Heart left ventricle (tissue), 16 donors: ENCODE data around the gene ARID5B. TPM values are rescaled to one million over a fixed set of nuclear protein-coding genes. Genes with fewer than 3 reads are reported as not detected.

ENCODE experiments used
- ATAC-seq, 4 donors: fragments of 200-7000 bp; cut with Tn5 transposase; one replicate each; pipeline ENCODE4 v1.9.1; 2020 to 2022; ENCODE audit warnings: moderate library complexity in 4 of 4, mild to moderate bottlenecking in 3 of 4, moderate number of reproducible peaks in 1 of 4
- DNase-seq, 5 donors: peaks; one replicate each; pipeline ENCODE4 v3.0.0-alpha.2; 2020
- H3K27ac ChIP-seq, 12 donors: fragments of 200-600 bp; sonication (generic) in 4 of 12; one replicate each; pipeline versions ENCODE4 v1.5.0 to v1.8.0; 2016 to 2022; ENCODE audit warnings: mild to moderate bottlenecking in 2 of 12
- H3K27me3 ChIP-seq, 9 donors: fragments of 200-600 bp; sonication (generic) in 2 of 9; one replicate each; pipeline versions ENCODE4 v1.5.1 to v1.8.0; 2016 to 2022; ENCODE audit warnings: mild to moderate bottlenecking in 3 of 9
- H3K36me3 ChIP-seq, 9 donors: fragments of 200-600 bp; sonication (generic) in 2 of 9; one replicate each; pipeline versions ENCODE4 v1.5.0 to v1.8.0; 2018 to 2022; ENCODE audit warnings: mild to moderate bottlenecking in 2 of 9
- H3K4me1 ChIP-seq, 12 donors: fragments of 200-600 bp; sonication (generic) in 4 of 12; one replicate each; pipeline versions ENCODE4 v1.5.0 to v1.8.0; 2016 to 2022; ENCODE audit warnings: mild to moderate bottlenecking in 3 of 12
- H3K4me3 ChIP-seq, 12 donors: fragments of 200-600 bp; sonication (generic) in 4 of 12; one replicate each; pipeline versions ENCODE4 v1.5.0 to v1.8.0; 2017 to 2022; ENCODE audit warnings: mild to moderate bottlenecking in 9 of 12, moderate library complexity in 4 of 12
- H3K9me3 ChIP-seq, 12 donors: fragments of 200-600 bp; sonication (generic) in 4 of 12; one replicate each; pipeline versions ENCODE4 v1.5.0 to v1.8.0; 2016 to 2022; ENCODE audit warnings: mild to moderate bottlenecking in 1 of 12
- CTCF ChIP-seq, 12 donors: fragments of 200-600 bp; sonication (generic) in 4 of 12; IDR thresholded peaks; one replicate each; pipeline versions ENCODE4 v1.5.0 to v1.8.0; 2018 to 2022; ENCODE audit warnings: antibody characterized with exemption in 12 of 12, mild to moderate bottlenecking in 5 of 12
- POLR2A ChIP-seq, 2 donors: fragments of 450-650 bp; IDR thresholded peaks; one replicate each; pipeline ENCODE4 v1.6.1; 2017; ENCODE audit warnings: antibody characterized with exemption in 2 of 2, mild to moderate bottlenecking in 2 of 2, moderate library complexity in 2 of 2
- WGBS, 4 donors: extraction: QIAGEN DNeasy Blood & Tissue Kit in 2 of 4; methylation state at CpG; one replicate each; pipeline versions ENCODE4 v1.1.5 to v1.1.7; 2013 to 2018; 5-methylcytosine and 5-hydroxymethylcytosine counted together
- intact Hi-C, 10 donors: fragments of 100-400 bp; cut with DNase I; formaldehyde crosslinking; loops; one replicate each; pipeline versions ENCODE4 v1.11.1 to v1.14.2; 2022
- polyA plus RNA-seq, 2 donors: library from polyadenylated mRNA; stranded (reverse); fragments of 200-250 nt; gene quantifications; one replicate each; pipeline ENCODE4 v1.2.3, GENCODE V29; 2013
- total RNA-seq, 9 donors: library from RNA; depleted of rRNA in 2 of 9; stranded (reverse); fragments of >200 nt in 2 of 9; fragmentation: NEBNext Ultra II Directional in 3 of 9; extraction: Animal tissue kit (Norgen Biotek cat#: 25700) in 3 of 9; gene quantifications; one replicate each; pipeline versions ENCODE4 v1.1.0 to v1.2.4, GENCODE V29; 2016 to 2023
- donor health status: ischemic (EF 13 %, LVEDD 7.1; RV severe dilation, severe dysfunction).
- donor health status: healthy with polysubstance abuse.
- donor health status: DM: no; HTN: yes; CAD: no.
- donor health status: DM: no; HTN: no; CAD: no.
- donor health status: ischemic (EF 25% LVEDD 6.9; RV normal size, moderate dysfunction).
- donor health status: ischemic (EF 25% LVEDD 5.7; RV mildly dilated, moderate dysfunction).
- donor health status: healthy.
- donor health status: DM: yes; HTN: yes; CAD: no.
- donor health status: ischemic (EF 35%, LVEDD 5.7; RV mildly dilated, moderate dysfunction).
- donor health status: nonischemic (EF 11% LVEDD 7.7; RV severe dilation, severe dysfunction).
- donor health status: DM: yes; HTN: yes; CAD: no.
- donor health status: PGD.
- donor health status: ischemic (EF 29% LVEDD 5.4; RV normal size, mild dysfunction).
- donor health status: nonischemic (EF 23%, LVEDD 6.1; RV moderate dilation, normal function).

ARID5B gene
- total and polyA plus RNA-seq, 11 donors = 4.5 to 45.5 (median 26.6) TPM

- intact Hi-C loops = loop anchor here in 2 of 10 donors (5.0 to 10.0 kb wide), 2 partner anchors 61 to 64 kb away; partner anchors contain the start of gene ARID5B (in 2 of the 2)
- no peak for ATAC-seq
- DNase-seq = no peak
- WGBS, 4 donors = 50 to 66% (median 63%) methylated on average over 3 of the region's 3 CpGs
- no peaks in the 10 kb centered on the region for H3K36me3 ChIP-seq
- H3K4me1 ChIP-seq = peaks cover 0 to 64% (median 12%) of the 10 kb centered on the region in 12 donors
- no peaks in the 10 kb centered on the region for H3K9me3 ChIP-seq
- no peak overlapping the region for H3K4me3 ChIP-seq
- no peak for TF ChIP-seq POLR2A (IDR thresholded peaks at IDR 0.05)
- no peak for TF ChIP-seq CTCF (IDR thresholded peaks at IDR 0.05)
- no peaks in the 10 kb centered on the region for H3K27me3 ChIP-seq
- no peak overlapping the region for H3K27ac ChIP-seq
Measured at GRCh38 chr10:61965703-61966395, 64.3 kb downstream of the ARID5B start.

- no peak for DNase-seq
- Histone ChIP-seq H3K4me1 (peaks cover 0 to 59% (median 20%) of the 10 kb centered on the region in 12 donors), H3K9me3 (no peaks in the 10 kb centered on the region), H3K4me3 (no peak overlapping the region), H3K27ac (no peak overlapping the region), H3K27me3 (no peaks in the 10 kb centered on the region), H3K36me3 (no peaks in the 10 kb centered on the region)
- intact Hi-C loops = loop anchor here in 2 of 10 donors (5.0 to 10.0 kb wide), 2 partner anchors 62 to 65 kb away; partner anchors contain the start of gene ARID5B (in 2 of the 2)
- no peak for ATAC-seq
- 93 to 98% (median 96%) methylated on average over 4 of the region's 4 CpGs for WGBS, 4 donors
- TF ChIP-seq POLR2A (IDR thresholded peaks at IDR 0.05) (no peak), CTCF (IDR thresholded peaks at IDR 0.05) (no peak)
Measured at GRCh38 chr10:61967298-61967697, 65.8 kb downstream of the ARID5B start.

GRCh38 chr10:61970182-61971002 is 68.9 kb downstream of the ARID5B start:
- no peaks in the 10 kb centered on the region for H3K9me3 ChIP-seq
- no peaks in the 10 kb centered on the region for H3K36me3 ChIP-seq
- ATAC-seq (no peak), DNase-seq (no peak)
- TF ChIP-seq CTCF (IDR thresholded peaks at IDR 0.05) (no peak), POLR2A (IDR thresholded peaks at IDR 0.05) (no peak)
- no peak overlapping the region for H3K4me3 ChIP-seq
- intact Hi-C loops = loop anchor here in 3 of 10 donors (5.0 kb wide), 1 partner anchor 68 kb away; the partner anchor contains the start of gene ARID5B (in 3 of the 3)
- H3K4me1 ChIP-seq = peaks cover 6 to 65% (median 36%) of the 10 kb centered on the region in 12 donors
- H3K27me3 ChIP-seq = no peaks in the 10 kb centered on the region
- 57 to 62% (median 60%) methylated on average over 6 of the region's 6 CpGs for WGBS, 4 donors
- H3K27ac ChIP-seq = peak overlapping the region in 11 of 12 donors; percentile 2 to 68 (median 39)

- H3K4me1 ChIP-seq = peaks cover 6 to 65% (median 40%) of the 10 kb centered on the region in 12 donors
- H3K4me3 ChIP-seq = no peak overlapping the region
Measured at GRCh38 chr10:61971003-61971325, 69.5 kb downstream of the ARID5B start.

More at GRCh38 chr10:61971003-61971325, 69.5 kb downstream of the ARID5B start:
- H3K9me3 ChIP-seq = no peaks in the 10 kb centered on the region
- H3K27me3 ChIP-seq = no peaks in the 10 kb centered on the region
- intact Hi-C loops = loop anchor here in 3 of 10 donors (5.0 kb wide), 1 partner anchor 69 kb away; the partner anchor contains the start of gene ARID5B (in 3 of the 3)
- peak overlapping the region in 11 of 12 donors; percentile 2 to 68 (median 39) for H3K27ac ChIP-seq
- DNase-seq (no peak), ATAC-seq (no peak)
- no peak for TF ChIP-seq POLR2A (IDR thresholded peaks at IDR 0.05)
- TF ChIP-seq CTCF (IDR thresholded peaks at IDR 0.05) = no peak
- H3K36me3 ChIP-seq = no peaks in the 10 kb centered on the region
